Endothelial cell (in vitro differentiated cells): ENCODE measurements around the gene PTPRD. TPM values are rescaled to one million over a fixed set of nuclear protein-coding genes. Genes with fewer than 3 reads are reported as not detected.
A peak's percentile ranks its signal among the peaks of the same experiment; 100 is the strongest.

Experiments used
- DNase-seq: peaks from one replicate; pipeline ENCODE4 v3.0.0; 2021; ENCODE audit warnings: low spot score
- H3K27ac Mint-ChIP-seq: one replicate; pipeline ENCODE4 v1.8.0; 2021; ENCODE audit warnings: mixed read lengths, inconsistent platforms; ENCODE audit not compliant: unreplicated experiment
- H3K27me3 Mint-ChIP-seq: one replicate; pipeline ENCODE4 v1.8.0; 2021; ENCODE audit warnings: mild to moderate bottlenecking, moderate library complexity, mixed read lengths, inconsistent platforms; ENCODE audit not compliant: unreplicated experiment
- H3K36me3 Mint-ChIP-seq: one replicate; pipeline ENCODE4 v1.8.0; 2021; ENCODE audit warnings: mild to moderate bottlenecking, low read depth, mixed read lengths, inconsistent platforms; ENCODE audit not compliant: unreplicated experiment
- H3K4me1 Mint-ChIP-seq: one replicate; pipeline ENCODE4 v1.8.0; 2021; ENCODE audit warnings: mild to moderate bottlenecking, mixed read lengths, inconsistent platforms; ENCODE audit not compliant: unreplicated experiment
- H3K4me3 Mint-ChIP-seq: one replicate; pipeline ENCODE4 v1.8.0; 2021; ENCODE audit warnings: mild to moderate bottlenecking, mixed read lengths, inconsistent platforms; ENCODE audit not compliant: unreplicated experiment
- H3K9me3 Mint-ChIP-seq: one replicate; pipeline ENCODE4 v1.8.0; 2021; ENCODE audit warnings: mixed read lengths, inconsistent platforms; ENCODE audit not compliant: unreplicated experiment
- CTCF ChIP-seq: fragments of 200-600 bp; sonication (generic); IDR thresholded peaks from one replicate; pipeline ENCODE4 v1.5.0; 2021; ENCODE audit warnings: antibody characterized with exemption; ENCODE audit not compliant: unreplicated experiment
- total RNA-seq: library from RNA; stranded (reverse); fragmentation: NEBNext Ultra II Directional; extraction: Animal tissue kit (Norgen Biotek cat#: 25700); gene quantifications from one replicate; pipeline ENCODE4 v1.2.1, GENCODE V29; 2021; ENCODE audit not compliant: unreplicated experiment

Gene PTPRD
- total RNA-seq, 1 donor from 2014 or later = 47.8 TPM

- Mint-ChIP-seq H3K27me3 (peaks cover 2% of the 10 kb centered on the region), H3K36me3 (no peaks in the 10 kb centered on the region), H3K4me3 (no peak overlapping the region), H3K27ac (no peak overlapping the region), H3K9me3 (no peaks in the 10 kb centered on the region), H3K4me1 (peaks cover 8% of the 10 kb centered on the region)
- no peak for TF ChIP-seq CTCF
- DNase-seq = no peak
Observed at GRCh38 chr9:8804613-8805012, 1808.2 kb downstream of the PTPRD start.

GRCh38 chr9:8802242-8802641 lies 1810.6 kb downstream of the PTPRD start:
- DNase-seq = no peak
- H3K4me1 Mint-ChIP-seq = peaks cover 13% of the 10 kb centered on the region
- H3K4me3 Mint-ChIP-seq = no peak overlapping the region
- H3K27ac Mint-ChIP-seq = peak overlapping the region; percentile 13
- H3K9me3 Mint-ChIP-seq = no peaks in the 10 kb centered on the region
- no peak for TF ChIP-seq CTCF
- peaks cover 2% of the 10 kb centered on the region for H3K27me3 Mint-ChIP-seq
- H3K36me3 Mint-ChIP-seq = no peaks in the 10 kb centered on the region

DNA sequence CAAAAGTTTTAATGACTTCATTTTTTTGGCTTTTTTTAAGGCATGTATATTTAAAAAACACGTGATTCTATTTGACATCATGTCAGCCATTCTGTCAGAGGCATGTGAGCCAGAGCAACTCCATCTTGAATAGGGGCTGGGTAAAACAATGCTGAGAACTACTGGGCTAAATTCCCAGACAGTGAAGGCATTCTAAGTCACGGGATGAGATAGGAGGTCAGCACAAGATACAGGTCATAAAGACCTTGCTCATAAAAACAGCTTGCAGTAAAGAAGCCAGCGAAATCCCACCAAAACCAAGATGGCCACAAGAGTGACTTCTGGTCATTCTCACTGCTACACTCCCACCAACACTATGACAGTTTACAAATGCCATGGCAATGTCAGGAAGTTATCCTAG lies 1812.6 kb downstream of the PTPRD start:
- Mint-ChIP-seq H3K27me3 (peaks cover 2% of the 10 kb centered on the region), H3K27ac (no peak overlapping the region), H3K36me3 (no peaks in the 10 kb centered on the region), H3K4me1 (peaks cover 13% of the 10 kb centered on the region), H3K9me3 (no peaks in the 10 kb centered on the region), H3K4me3 (no peak overlapping the region)
- no peak for DNase-seq
- no peak for TF ChIP-seq CTCF

DNA sequence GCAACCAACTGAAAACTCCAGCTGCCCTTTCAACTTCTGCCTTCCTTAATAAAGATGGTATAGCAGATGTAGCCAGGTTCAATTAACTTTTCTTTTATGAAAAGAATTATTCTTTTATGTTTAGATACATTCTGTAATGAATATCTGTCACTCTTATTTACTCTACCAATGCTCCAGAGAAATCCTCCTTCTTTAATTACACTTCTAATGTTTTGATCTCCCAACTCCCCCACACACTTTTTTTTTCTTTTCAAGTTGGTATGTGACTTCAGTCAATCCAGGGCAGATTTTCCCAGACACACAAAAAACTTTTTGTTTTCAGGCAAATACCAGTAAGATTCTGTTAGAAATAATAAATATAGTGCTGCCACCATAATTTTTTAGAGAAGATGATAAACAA lies 1813.2 kb downstream of the PTPRD start:
- Mint-ChIP-seq H3K36me3 (no peaks in the 10 kb centered on the region), H3K4me3 (no peak overlapping the region), H3K27me3 (peaks cover 2% of the 10 kb centered on the region), H3K4me1 (peaks cover 13% of the 10 kb centered on the region), H3K27ac (peak overlapping the region; percentile 14), H3K9me3 (no peaks in the 10 kb centered on the region)
- no peak for TF ChIP-seq CTCF
- DNase-seq = no peak

DNA sequence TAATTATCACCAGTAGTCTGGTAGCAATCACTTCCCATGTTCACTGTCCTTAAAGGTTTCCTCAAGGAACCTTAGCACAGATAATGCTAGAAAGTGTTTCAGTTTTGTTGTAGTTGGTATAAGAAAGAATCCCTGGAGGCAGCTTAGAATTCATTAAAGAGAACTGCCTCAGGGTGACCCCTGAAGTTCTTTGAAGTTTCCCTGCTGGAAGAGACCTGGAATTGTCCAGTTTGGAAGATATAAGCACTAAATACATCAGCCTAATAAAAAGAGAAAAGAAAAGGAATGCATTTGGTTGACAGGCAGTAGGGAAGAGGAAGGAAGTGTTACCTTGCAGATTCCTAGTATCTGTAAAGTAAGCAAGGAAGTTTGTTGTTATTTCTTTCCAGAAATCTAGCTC lies 1813.6 kb downstream of the PTPRD start:
- Mint-ChIP-seq H3K4me1 (peaks cover 13% of the 10 kb centered on the region), H3K27me3 (peaks cover 2% of the 10 kb centered on the region), H3K27ac (no peak overlapping the region), H3K4me3 (no peak overlapping the region), H3K9me3 (no peaks in the 10 kb centered on the region), H3K36me3 (no peaks in the 10 kb centered on the region)
- no peak for DNase-seq
- TF ChIP-seq CTCF = no peak
